A673 (cell line): ENCODE data around the gene MAD2L2.

Experiments
- CTCF ChIP-seq: fragments of 300-800, 200-600 bp; sonication (generic); conservative IDR thresholded peaks from 2 replicates; pipeline ENCODE4 v1.5.1; 2017; ENCODE audit warnings: low read depth, mild to moderate bottlenecking, antibody characterized with exemption, low read length, moderate library complexity, mixed read lengths
- EZH2 ChIP-seq: fragments of 200-600 bp; sonication (generic); IDR thresholded peaks from 2 replicates; pipeline ENCODE4 v1.6.1; 2017; ENCODE audit warnings: borderline replicate concordance, low read depth, mild to moderate bottlenecking, mixed read lengths, antibody characterized with exemption, low read length; ENCODE audit not compliant: poor library complexity, severe bottlenecking

GRCh38 chr1:11654137-11654938, 26.6 kb downstream of the MAD2L2 start, which contains the start of the genes FBXO2 and FBXO44:
- no peak for TF ChIP-seq CTCF
- no peak for TF ChIP-seq EZH2
